Measurements from ENCODE around the gene SGK2. TPM values are rescaled to one million over a fixed set of nuclear protein-coding genes. Genes with fewer than 3 reads are reported as not detected.

SGK2 gene
- total RNA-seq (2022; extraction: Qiagen RNA extraction; ENCODE audit: low read depth): 10.2 to 11.0 TPM (median 10.6 TPM) in 5 replicates

GRCh38 chr20:43558412-43559146 lies at the start of gene SGK2:
SGK2 (plus strand) TSS chr20:43559027; CDS start chr20:43566496, 7,469 bp downstream.

GRCh38 chr20:43590392-43591303 lies 31.8 kb downstream of the SGK2 start, which contains the start of gene IFT52:
IFT52 (plus strand) TSS chr20:43590937; CDS start chr20:43594699, 3,762 bp downstream.

Other genes starting within 250 kb of the SGK2 start
- 104 to 119 TPM (median 108 TPM) in 5 replicates for gene SRSF6, start 101.1 kb upstream of the SGK2 start, total RNA-seq (2022; extraction: Qiagen RNA extraction; ENCODE audit: low read depth)
- 0.75 to 1.4 TPM (median 1.2 TPM) in 5 replicates for gene L3MBTL1, start 51.3 kb upstream of the SGK2 start, total RNA-seq (2022; extraction: Qiagen RNA extraction; ENCODE audit: low read depth)
- 25.4 to 35.5 TPM (median 31.5 TPM) in 5 replicates for gene IFT52, start 31.9 kb downstream of the SGK2 start, total RNA-seq (2022; extraction: Qiagen RNA extraction; ENCODE audit: low read depth)
- gene MYBL2, start 108.1 kb downstream of the SGK2 start, total RNA-seq (2022; extraction: Qiagen RNA extraction; ENCODE audit: low read depth): 77.9 to 92.0 TPM (median 80.1 TPM) in 5 replicates
- gene GTSF1L, start 168.0 kb downstream of the SGK2 start, total RNA-seq (2022; extraction: Qiagen RNA extraction; ENCODE audit: low read depth): not detected in 5 replicates